Non-pigmented ciliary epithelial cell (primary cell): Measurements from ENCODE around the gene SYCE1L.
"Not testable (repeated sequence)": the region's sequence is repeated elsewhere in the genome, so short reads cannot be mapped to it uniquely, and the experiment has no call there.

Source experiments
- DNase-seq: peaks from one replicate; pipeline ENCODE4 v3.0.0-alpha.2; 2010; ENCODE audit warnings: low read depth

SYCE1L gene

GRCh38 chr16:77197747-77198146, 1.5 kb upstream of the SYCE1L start:
- DNase-seq: no peak

GRCh38 chr16:77206533-77206932, 7.3 kb downstream of the SYCE1L start:
- no peak for DNase-seq

- DNase-seq: no peak
These were observed 7.8 kb downstream of the SYCE1L start for GRCh38 chr16:77207030-77207429.

GRCh38 chr16:77208382-77208781, 9.2 kb downstream of the SYCE1L start:
- DNase-seq: no peak

GRCh38 chr16:77211880-77212740, 12.9 kb downstream of the SYCE1L start:
- DNase-seq: no peak

GRCh38 chr16:77212741-77213541, 13.7 kb downstream of the SYCE1L start:
- no peak for DNase-seq

- DNase-seq: peak; percentile 81
These were observed 14.4 kb downstream of the SYCE1L start for GRCh38 chr16:77213542-77214106.

GRCh38 chr16:77214411-77215138, 15.4 kb downstream of the SYCE1L start:
- no peak for DNase-seq

GRCh38 chr16:77219437-77219836, 20.2 kb downstream of the SYCE1L start:
- no peak for DNase-seq

GRCh38 chr16:77220427-77220826, 21.2 kb downstream of the SYCE1L start:
- no peak for DNase-seq

GRCh38 chr16:77221482-77221881, 22.3 kb downstream of the SYCE1L start:
- DNase-seq: no peak

GRCh38 chr16:77223184-77223583, 24.0 kb downstream of the SYCE1L start:
- no peak for DNase-seq

GRCh38 chr16:77225182-77225581, 26.0 kb downstream of the SYCE1L start:
- no peak for DNase-seq

GRCh38 chr16:77227745-77228144, 28.5 kb downstream of the SYCE1L start:
- DNase-seq: no peak

- no peak for DNase-seq
These were observed 31.8 kb downstream of the SYCE1L start for GRCh38 chr16:77231047-77231446.

GRCh38 chr16:77233799-77234519, 34.8 kb downstream of the SYCE1L start:
- no peak for DNase-seq

- DNase-seq: no peak
These were observed 35.4 kb downstream of the SYCE1L start for GRCh38 chr16:77234611-77235010.

GRCh38 chr16:77236063-77236511, 36.9 kb downstream of the SYCE1L start:
- peak; percentile 36 for DNase-seq

- no peak for DNase-seq
These were observed 39.4 kb downstream of the SYCE1L start for GRCh38 chr16:77238593-77238992.

- DNase-seq: not testable (repeated sequence)
These were observed 43.3 kb downstream of the SYCE1L start for GRCh38 chr16:77242471-77242870.

- no peak for DNase-seq
These were observed 46.9 kb downstream of the SYCE1L start for GRCh38 chr16:77246150-77246549.
